HG03196 (cell line): ENCODE results near the gene SIRPG.
"Not testable (repeated sequence)": the region's sequence is repeated elsewhere in the genome, so short reads cannot be mapped to it uniquely, and the experiment has no call there.

Source experiments
- ATAC-seq: cut with Tn5 transposase; IDR thresholded peaks from one replicate; pipeline ENCODE4 v1.9.1; 2021; ENCODE audit not compliant: unreplicated experiment

The SIRPG gene

GRCh38 chr20:1636621-1637020, 21.0 kb downstream of the SIRPG start:
- no peak for ATAC-seq

GRCh38 chr20:1635291-1635979, 22.1 kb downstream of the SIRPG start:
- ATAC-seq, result no peak

GRCh38 chr20:1633535-1633934, 24.0 kb downstream of the SIRPG start:
- no peak for ATAC-seq

GRCh38 chr20:1632178-1632577, 25.4 kb downstream of the SIRPG start:
- ATAC-seq, result no peak

- no peak for ATAC-seq
Measured at GRCh38 chr20:1631309-1632151, 26.0 kb downstream of the SIRPG start.

- no peak for ATAC-seq
Measured at GRCh38 chr20:1630186-1630585, 27.4 kb downstream of the SIRPG start.

GRCh38 chr20:1629321-1629720, 28.3 kb downstream of the SIRPG start:
- no peak for ATAC-seq

- ATAC-seq, result no peak
Measured at GRCh38 chr20:1628621-1629020, 29.0 kb downstream of the SIRPG start.

- no peak for ATAC-seq
Measured at GRCh38 chr20:1627200-1627550, 30.4 kb downstream of the SIRPG start.

- no peak for ATAC-seq
Measured at GRCh38 chr20:1626528-1627199, 30.9 kb downstream of the SIRPG start.

GRCh38 chr20:1625083-1625690, 32.4 kb downstream of the SIRPG start:
- no peak for ATAC-seq

GRCh38 chr20:1623501-1624205, 33.9 kb downstream of the SIRPG start:
- ATAC-seq, result no peak

GRCh38 chr20:1622450-1622849, 35.1 kb downstream of the SIRPG start:
- no peak for ATAC-seq

GRCh38 chr20:1621316-1621715, 36.3 kb downstream of the SIRPG start:
- ATAC-seq, result no peak

GRCh38 chr20:1619861-1620444, 37.6 kb downstream of the SIRPG start, which contains the start of gene SIRPB1:
Gene SIRPB1 (minus strand): TSS chr20:1620009. CDS start chr20:1619944, 65 bp downstream.
- no peak for ATAC-seq

- ATAC-seq, result no peak
Measured at GRCh38 chr20:1618954-1619540, 38.5 kb downstream of the SIRPG start.

- no peak for ATAC-seq
Measured at GRCh38 chr20:1618479-1618878, 39.1 kb downstream of the SIRPG start.

- ATAC-seq, result no peak
Measured at GRCh38 chr20:1616858-1617434, 40.6 kb downstream of the SIRPG start.

- not testable (repeated sequence) for ATAC-seq
Measured at GRCh38 chr20:1610404-1610803, 47.2 kb downstream of the SIRPG start.
